VCaP (cell line): Measurements from ENCODE around the gene TGDS.
"Not testable (repeated sequence)": the region's sequence is repeated elsewhere in the genome, so short reads cannot be mapped to it uniquely, and the experiment has no call there.

Experiments
- H3K27ac ChIP-seq: fragments of 450-650 bp; 2 replicates; pipeline ENCODE4 v1.5.1; 2017
- TF ChIP-seq, protein P1 (sequence below): fragments of 450-650 bp; conservative IDR thresholded peaks from 2 replicates; pipeline ENCODE4 v1.5.1; 2017; ENCODE audit warnings: mild to moderate bottlenecking, moderate library complexity

The TGDS gene, protein sequence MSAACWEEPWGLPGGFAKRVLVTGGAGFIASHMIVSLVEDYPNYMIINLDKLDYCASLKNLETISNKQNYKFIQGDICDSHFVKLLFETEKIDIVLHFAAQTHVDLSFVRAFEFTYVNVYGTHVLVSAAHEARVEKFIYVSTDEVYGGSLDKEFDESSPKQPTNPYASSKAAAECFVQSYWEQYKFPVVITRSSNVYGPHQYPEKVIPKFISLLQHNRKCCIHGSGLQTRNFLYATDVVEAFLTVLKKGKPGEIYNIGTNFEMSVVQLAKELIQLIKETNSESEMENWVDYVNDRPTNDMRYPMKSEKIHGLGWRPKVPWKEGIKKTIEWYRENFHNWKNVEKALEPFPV

GRCh38 chr13:94595950-94596574 lies at the start of gene TGDS:
TGDS (minus strand) TSS chr13:94596152; CDS start chr13:94596136, 16 bp downstream.
- H3K27ac ChIP-seq = peak within 1 kb of the TSS; percentile 84
- TF ChIP-seq, protein P1, sequence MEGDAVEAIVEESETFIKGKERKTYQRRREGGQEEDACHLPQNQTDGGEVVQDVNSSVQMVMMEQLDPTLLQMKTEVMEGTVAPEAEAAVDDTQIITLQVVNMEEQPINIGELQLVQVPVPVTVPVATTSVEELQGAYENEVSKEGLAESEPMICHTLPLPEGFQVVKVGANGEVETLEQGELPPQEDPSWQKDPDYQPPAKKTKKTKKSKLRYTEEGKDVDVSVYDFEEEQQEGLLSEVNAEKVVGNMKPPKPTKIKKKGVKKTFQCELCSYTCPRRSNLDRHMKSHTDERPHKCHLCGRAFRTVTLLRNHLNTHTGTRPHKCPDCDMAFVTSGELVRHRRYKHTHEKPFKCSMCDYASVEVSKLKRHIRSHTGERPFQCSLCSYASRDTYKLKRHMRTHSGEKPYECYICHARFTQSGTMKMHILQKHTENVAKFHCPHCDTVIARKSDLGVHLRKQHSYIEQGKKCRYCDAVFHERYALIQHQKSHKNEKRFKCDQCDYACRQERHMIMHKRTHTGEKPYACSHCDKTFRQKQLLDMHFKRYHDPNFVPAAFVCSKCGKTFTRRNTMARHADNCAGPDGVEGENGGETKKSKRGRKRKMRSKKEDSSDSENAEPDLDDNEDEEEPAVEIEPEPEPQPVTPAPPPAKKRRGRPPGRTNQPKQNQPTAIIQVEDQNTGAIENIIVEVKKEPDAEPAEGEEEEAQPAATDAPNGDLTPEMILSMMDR = no peak

DNA sequence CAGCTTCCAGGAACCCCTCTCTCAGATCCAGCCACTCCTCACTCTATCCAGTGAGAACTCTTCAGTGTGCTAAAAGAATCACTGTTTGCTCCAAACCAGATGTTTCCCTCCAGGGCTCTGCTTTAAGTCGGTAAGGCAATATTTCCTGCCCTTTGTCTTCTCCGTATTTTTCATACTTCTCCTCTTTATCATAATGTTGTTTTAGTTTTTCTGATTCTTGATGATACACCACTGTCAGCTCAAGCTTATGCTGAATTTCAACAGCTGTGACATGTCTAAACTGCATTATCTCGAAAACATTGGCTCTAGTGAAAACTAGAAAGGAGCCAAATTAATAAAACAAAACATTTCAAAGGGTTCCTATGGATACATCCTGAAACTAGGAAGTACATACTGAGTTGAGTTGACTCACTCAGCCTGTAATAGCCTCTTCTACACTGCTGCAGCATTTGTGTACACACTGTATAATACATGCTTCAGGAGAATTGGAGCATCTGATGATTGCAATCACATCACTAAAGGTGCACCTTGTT lies 45.5 kb upstream of the TGDS start:
- peak overlapping the region; percentile 20; the same call in 1 of the 2 replicates for H3K27ac ChIP-seq

GRCh38 chr13:94640721-94641120 lies 44.8 kb upstream of the TGDS start:
- TF ChIP-seq, protein P1 = no peak
- H3K27ac ChIP-seq = no peak overlapping the region

More for the DNA sequence above, 45.5 kb upstream of the TGDS start:
- TF ChIP-seq, protein P1 = no peak

- H3K27ac ChIP-seq = not testable (repeated sequence)
These were observed 41.7 kb upstream of the TGDS start for GRCh38 chr13:94637677-94638076.

DNA sequence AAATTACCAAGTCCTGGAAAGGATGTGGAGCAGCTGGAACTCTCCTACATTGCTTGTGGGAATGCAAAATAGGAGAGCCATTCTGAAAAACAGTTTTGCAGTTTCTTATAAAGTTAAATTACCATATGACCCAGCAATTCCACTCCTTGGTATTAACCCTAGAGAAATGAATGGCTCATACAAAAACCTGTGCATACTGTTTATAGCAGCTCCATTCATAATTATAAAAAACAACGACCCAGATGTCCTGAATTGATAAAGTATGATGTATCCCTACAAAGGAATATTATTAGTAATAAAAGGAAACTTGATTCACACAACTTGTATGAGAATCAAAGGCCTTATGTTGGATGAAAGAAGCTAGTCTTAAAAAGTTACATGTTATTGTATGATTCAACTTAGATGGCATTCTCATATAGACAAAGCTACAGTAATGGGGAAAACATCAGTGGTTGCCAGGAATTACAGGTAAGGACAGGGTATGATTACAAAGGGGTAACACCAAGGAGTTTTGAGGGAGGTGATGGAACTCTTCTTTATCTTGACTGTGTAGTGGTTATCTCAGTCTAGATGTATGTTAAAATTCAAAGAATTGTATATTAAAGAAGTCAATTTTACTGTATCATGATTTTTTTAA lies 41.1 kb upstream of the TGDS start:
- TF ChIP-seq, protein P1 = no peak
- no peak overlapping the region for H3K27ac ChIP-seq

DNA sequence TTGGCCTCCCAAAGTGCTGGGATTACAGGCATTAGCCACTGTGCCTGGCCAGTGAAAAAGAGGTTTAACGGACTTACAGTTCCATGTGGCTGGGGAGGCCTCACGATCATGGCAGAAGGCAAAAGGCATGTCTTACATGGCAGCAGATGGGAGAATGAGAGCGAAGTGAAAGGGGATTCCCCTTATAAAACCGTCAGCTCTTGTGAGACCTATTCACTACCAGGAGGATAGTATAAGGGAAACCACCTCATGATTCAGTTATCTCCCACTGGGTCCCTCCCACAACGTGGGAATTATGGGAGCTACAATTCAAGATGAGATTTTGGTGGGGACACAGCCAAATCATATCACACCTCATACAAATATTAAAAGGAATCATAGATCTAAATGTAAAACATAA lies 40.1 kb upstream of the TGDS start:
- not testable (repeated sequence) for H3K27ac ChIP-seq

- TF ChIP-seq, protein P1 = no peak
- no peak overlapping the region for H3K27ac ChIP-seq
These were observed 36.5 kb upstream of the TGDS start for GRCh38 chr13:94632226-94632980.

DNA sequence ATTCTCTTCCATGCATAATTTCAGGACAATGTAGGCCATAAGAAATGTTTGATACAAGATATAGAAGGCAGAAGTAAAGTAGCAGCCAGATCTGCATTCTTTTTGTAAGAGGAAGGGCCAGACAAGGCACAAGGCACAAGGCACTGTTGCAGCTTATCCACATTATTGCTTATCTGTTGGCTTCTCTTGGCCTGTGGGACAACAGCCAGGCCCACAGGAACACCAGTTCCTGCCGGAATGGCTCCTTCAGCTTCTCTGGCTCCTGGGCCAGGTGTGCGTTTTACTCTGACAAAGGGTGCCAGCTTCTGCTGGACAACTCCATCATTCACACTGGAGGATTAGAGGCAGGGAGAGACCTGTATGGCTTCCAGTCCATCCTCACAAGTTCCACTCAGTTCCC lies 34.9 kb upstream of the TGDS start:
- TF ChIP-seq, protein P1 = no peak
- H3K27ac ChIP-seq = no peak overlapping the region
